HAP-1 (cell line): Measurements from ENCODE around the gene SETD7.

ENCODE experiments used
- DNase-seq, 2 experiments: peaks; one replicate each; pipeline ENCODE4 v3.0.0-alpha.2; 2016 to 2020; ENCODE audit warnings: low spot score in 2 of 2
- H3K27me3 ChIP-seq: fragments of 250-450 bp; sonication (Bioruptor Pico); 2 replicates; pipeline ENCODE4 v1.5.1; 2020; ENCODE audit warnings: low read depth, mild to moderate bottlenecking, moderate library complexity
- H3K36me3 ChIP-seq: fragments of 250-450 bp; sonication (Bioruptor Pico); replicated peaks from 2 replicates; pipeline ENCODE4 v1.5.1; 2020; ENCODE audit warnings: mild to moderate bottlenecking
- H3K4me1 ChIP-seq: fragments of 250-450 bp; sonication (Bioruptor Pico); 2 replicates; pipeline ENCODE4 v1.5.1; 2020; ENCODE audit warnings: mild to moderate bottlenecking
- H3K4me3 ChIP-seq: fragments of 250-450 bp; sonication (Bioruptor Pico); 2 replicates; pipeline ENCODE4 v1.5.1; 2020; ENCODE audit warnings: mild to moderate bottlenecking, moderate library complexity
- H3K9me3 ChIP-seq: fragments of 250-450 bp; sonication (Bioruptor Pico); 2 replicates; pipeline ENCODE4 v1.5.1; 2020; ENCODE audit warnings: mild to moderate bottlenecking, moderate library complexity
- in situ Hi-C: fragments of 300-500 bp; cut with MboI; formaldehyde crosslinking; loops from 3 replicates; pipeline ENCODE4 v1.14.3; 2020; ENCODE audit warnings: low sequenced_read_pairs, inconsistent platforms, mixed read lengths

The SETD7 gene

GRCh38 chr4:139552517-139553307 lies 3.3 kb downstream of the SETD7 start:
- no peaks in the 10 kb centered on the region for H3K27me3 ChIP-seq
- DNase-seq = no peak
- peaks cover 27% of the 10 kb centered on the region for H3K4me1 ChIP-seq
- H3K9me3 ChIP-seq = no peaks in the 10 kb centered on the region
- in situ Hi-C loops = no loop called here
- H3K4me3 ChIP-seq = no peak overlapping the region
- 0 out of 2 replicates have a peak, but pooled peaks cover 2% of the 10 kb centered on the region for H3K36me3 ChIP-seq

- H3K4me1 ChIP-seq = peaks cover 23% of the 10 kb centered on the region
- H3K9me3 ChIP-seq = no peaks in the 10 kb centered on the region
- DNase-seq = no peak
- in situ Hi-C loops = no loop called here
- H3K36me3 ChIP-seq = peaks cover 10% of the 10 kb centered on the region; the same call in 1 of the 2 replicates
- H3K27me3 ChIP-seq = no peaks in the 10 kb centered on the region
- H3K4me3 ChIP-seq = no peak overlapping the region
These were observed 5.1 kb downstream of the SETD7 start for GRCh38 chr4:139550724-139551429.

- in situ Hi-C loops = no loop called here
- H3K4me3 ChIP-seq = no peak overlapping the region
These were observed 8.0 kb downstream of the SETD7 start for GRCh38 chr4:139547979-139548378.

GRCh38 chr4:139540632-139541031 lies 15.4 kb downstream of the SETD7 start:
- in situ Hi-C loops = no loop called here
- H3K36me3 ChIP-seq = peaks cover 6% of the 10 kb centered on the region
- DNase-seq = no peak

More at GRCh38 chr4:139547979-139548378, 8.0 kb downstream of the SETD7 start:
- Histone ChIP-seq H3K4me1 (peaks cover 9% of the 10 kb centered on the region), H3K9me3 (no peaks in the 10 kb centered on the region), H3K36me3 (peaks cover 16% of the 10 kb centered on the region), H3K27me3 (no peaks in the 10 kb centered on the region)
- DNase-seq = no peak

GRCh38 chr4:139540161-139540560 lies 15.9 kb downstream of the SETD7 start:
- Histone ChIP-seq H3K9me3 (no peaks in the 10 kb centered on the region), H3K4me1 (peaks cover 24% of the 10 kb centered on the region), H3K36me3 (peaks cover 6% of the 10 kb centered on the region), H3K4me3 (no peak overlapping the region), H3K27me3 (no peaks in the 10 kb centered on the region)
- DNase-seq = no peak
- in situ Hi-C loops = no loop called here

More at GRCh38 chr4:139540632-139541031, 15.4 kb downstream of the SETD7 start:
- H3K4me1 ChIP-seq = peaks cover 24% of the 10 kb centered on the region
- no peak overlapping the region for H3K4me3 ChIP-seq
- no peaks in the 10 kb centered on the region for H3K27me3 ChIP-seq
- no peaks in the 10 kb centered on the region for H3K9me3 ChIP-seq

- no peak for DNase-seq
- Histone ChIP-seq H3K4me3 (no peak overlapping the region), H3K4me1 (peaks cover 12% of the 10 kb centered on the region), H3K27me3 (no peaks in the 10 kb centered on the region), H3K36me3 (peaks cover 9% of the 10 kb centered on the region), H3K9me3 (no peaks in the 10 kb centered on the region)
- in situ Hi-C loops = no loop called here
These were observed 18.7 kb downstream of the SETD7 start for GRCh38 chr4:139537292-139537691.

GRCh38 chr4:139535871-139536234 lies 20.2 kb downstream of the SETD7 start:
- H3K4me1 ChIP-seq = no peaks in the 10 kb centered on the region
- no peak for DNase-seq
- H3K4me3 ChIP-seq = no peak overlapping the region
- peaks cover 9% of the 10 kb centered on the region for H3K36me3 ChIP-seq
- H3K9me3 ChIP-seq = no peaks in the 10 kb centered on the region
- H3K27me3 ChIP-seq = no peaks in the 10 kb centered on the region
- in situ Hi-C loops = no loop called here

GRCh38 chr4:139535228-139535870 lies 20.7 kb downstream of the SETD7 start:
- no peaks in the 10 kb centered on the region for H3K9me3 ChIP-seq
- no peaks in the 10 kb centered on the region for H3K4me1 ChIP-seq
- DNase-seq = no peak
- in situ Hi-C loops = no loop called here
- H3K4me3 ChIP-seq = no peak overlapping the region
- peaks cover 9% of the 10 kb centered on the region for H3K36me3 ChIP-seq
- H3K27me3 ChIP-seq = no peaks in the 10 kb centered on the region

- in situ Hi-C loops = no loop called here
These were observed 21.6 kb downstream of the SETD7 start for GRCh38 chr4:139534287-139534950.

GRCh38 chr4:139533511-139533910 lies 22.5 kb downstream of the SETD7 start:
- Histone ChIP-seq H3K9me3 (no peaks in the 10 kb centered on the region), H3K4me1 (no peaks in the 10 kb centered on the region), H3K36me3 (peaks cover 19% of the 10 kb centered on the region), H3K4me3 (no peak overlapping the region), H3K27me3 (no peaks in the 10 kb centered on the region)
- no peak for DNase-seq
- in situ Hi-C loops = no loop called here

More at GRCh38 chr4:139534287-139534950, 21.6 kb downstream of the SETD7 start:
- Histone ChIP-seq H3K9me3 (no peaks in the 10 kb centered on the region), H3K4me3 (no peak overlapping the region), H3K4me1 (no peaks in the 10 kb centered on the region), H3K36me3 (peaks cover 13% of the 10 kb centered on the region), H3K27me3 (no peaks in the 10 kb centered on the region)
- DNase-seq = no peak

GRCh38 chr4:139532947-139533346 lies 23.1 kb downstream of the SETD7 start:
- DNase-seq = no peak
- Histone ChIP-seq H3K9me3 (no peaks in the 10 kb centered on the region), H3K4me1 (no peaks in the 10 kb centered on the region), H3K36me3 (peaks cover 25% of the 10 kb centered on the region), H3K27me3 (no peaks in the 10 kb centered on the region), H3K4me3 (no peak overlapping the region)
- in situ Hi-C loops = no loop called here

- Histone ChIP-seq H3K4me1 (no peaks in the 10 kb centered on the region), H3K4me3 (no peak overlapping the region), H3K9me3 (no peaks in the 10 kb centered on the region), H3K36me3 (peaks cover 41% of the 10 kb centered on the region), H3K27me3 (no peaks in the 10 kb centered on the region)
- DNase-seq = peak; percentile 34 to 81
- in situ Hi-C loops = no loop called here
These were observed 25.1 kb downstream of the SETD7 start for GRCh38 chr4:139530833-139531427.

GRCh38 chr4:139528377-139529005 lies 27.5 kb downstream of the SETD7 start:
- in situ Hi-C loops = no loop called here
- no peaks in the 10 kb centered on the region for H3K27me3 ChIP-seq
- H3K9me3 ChIP-seq = no peaks in the 10 kb centered on the region
- no peak for DNase-seq
- H3K4me3 ChIP-seq = no peak overlapping the region
- peaks cover 49% of the 10 kb centered on the region for H3K36me3 ChIP-seq
- H3K4me1 ChIP-seq = no peaks in the 10 kb centered on the region
